HUES64 (cell line): ENCODE results near the gene DNAH1.
A peak's percentile ranks its signal among the peaks of the same experiment; 100 is the strongest.

Experiments
- H3K27ac ChIP-seq: 2 replicates; pipeline ENCODE4 v1.7.0; 2013; ENCODE audit warnings: low read depth, low read length, inconsistent platforms
- H3K27me3 ChIP-seq: 2 replicates; pipeline ENCODE4 v1.6.1; 2013; ENCODE audit warnings: mild to moderate bottlenecking, low read length; ENCODE audit not compliant: insufficient read depth
- H3K36me3 ChIP-seq: 2 replicates; pipeline ENCODE4 v1.6.1; 2013; ENCODE audit warnings: mild to moderate bottlenecking, low read length; ENCODE audit not compliant: insufficient read depth
- H3K4me1 ChIP-seq: 2 replicates; pipeline ENCODE4 v1.6.1; 2013; ENCODE audit warnings: mild to moderate bottlenecking, low read length, moderate library complexity; ENCODE audit not compliant: insufficient read depth
- H3K4me3 ChIP-seq: 2 replicates; pipeline ENCODE4 v1.5.1; 2013; ENCODE audit warnings: mild to moderate bottlenecking, low read length, moderate library complexity
- H3K9ac ChIP-seq: 2 replicates; pipeline ENCODE4 v1.6.1; 2013; ENCODE audit warnings: mild to moderate bottlenecking, low read depth, low read length
- H3K9me3 ChIP-seq: 2 replicates; pipeline ENCODE4 v1.6.1; 2013; ENCODE audit warnings: low read depth, low read length; ENCODE audit not compliant: insufficient read depth
- WGBS: fragments of 150-250, 120-280 bp; methylation state at CpG from one replicate; pipeline ENCODE4 v1.1.7; 2013; ENCODE audit warnings: missing lambda C conversion rate; 5-methylcytosine and 5-hydroxymethylcytosine counted together

DNAH1 gene

GRCh38 chr3:52343946-52344600, 28.0 kb downstream of the DNAH1 start:
- 94% methylated on average over 11 of the region's 11 CpGs for WGBS
- no peaks in the 10 kb centered on the region for H3K4me1 ChIP-seq
- H3K27ac ChIP-seq: no peak overlapping the region
- no peak overlapping the region for H3K4me3 ChIP-seq
- 0 out of 2 replicates have a peak overlapping the region, but pooled peaks have one; percentile 31 for H3K9ac ChIP-seq
- no peaks in the 10 kb centered on the region for H3K36me3 ChIP-seq
- H3K27me3 ChIP-seq: no peaks in the 10 kb centered on the region
- no peaks in the 10 kb centered on the region for H3K9me3 ChIP-seq

DNA sequence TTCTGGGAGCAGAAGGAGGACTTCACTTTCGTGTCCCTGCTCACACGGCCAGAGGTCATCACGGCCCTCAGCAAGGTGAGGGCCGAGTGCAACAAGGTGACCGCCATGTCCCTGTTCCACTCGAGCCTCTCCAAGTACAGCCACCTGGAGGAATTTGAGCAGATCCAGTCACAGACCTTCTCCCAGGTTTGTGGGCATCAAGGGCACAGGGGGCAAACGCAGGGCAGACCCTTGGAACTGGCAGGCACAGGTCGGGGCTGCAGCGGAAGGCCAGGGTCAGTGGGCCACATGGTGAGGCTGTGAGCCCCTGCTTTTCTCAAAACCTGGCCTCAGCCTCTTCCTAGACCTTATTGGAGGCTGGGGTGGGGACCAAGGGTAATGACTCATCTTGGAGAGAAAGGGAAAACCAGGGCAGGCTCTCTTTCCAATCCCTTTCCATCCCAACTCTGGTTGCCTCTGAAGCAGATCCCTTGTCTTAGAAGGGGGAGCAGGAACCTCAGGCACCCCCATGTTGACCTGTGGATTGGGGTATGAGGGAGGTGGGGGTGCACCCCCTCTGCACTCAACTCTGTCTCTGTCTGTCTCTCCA, 29.5 kb downstream of the DNAH1 start:
- WGBS: 91% methylated on average over 9 of the region's 9 CpGs
- no peaks in the 10 kb centered on the region for H3K9me3 ChIP-seq
- no peak overlapping the region for H3K9ac ChIP-seq
- H3K27me3 ChIP-seq: no peaks in the 10 kb centered on the region
- H3K4me3 ChIP-seq: no peak overlapping the region
- H3K36me3 ChIP-seq: no peaks in the 10 kb centered on the region
- H3K27ac ChIP-seq: no peak overlapping the region
- H3K4me1 ChIP-seq: no peaks in the 10 kb centered on the region

DNA sequence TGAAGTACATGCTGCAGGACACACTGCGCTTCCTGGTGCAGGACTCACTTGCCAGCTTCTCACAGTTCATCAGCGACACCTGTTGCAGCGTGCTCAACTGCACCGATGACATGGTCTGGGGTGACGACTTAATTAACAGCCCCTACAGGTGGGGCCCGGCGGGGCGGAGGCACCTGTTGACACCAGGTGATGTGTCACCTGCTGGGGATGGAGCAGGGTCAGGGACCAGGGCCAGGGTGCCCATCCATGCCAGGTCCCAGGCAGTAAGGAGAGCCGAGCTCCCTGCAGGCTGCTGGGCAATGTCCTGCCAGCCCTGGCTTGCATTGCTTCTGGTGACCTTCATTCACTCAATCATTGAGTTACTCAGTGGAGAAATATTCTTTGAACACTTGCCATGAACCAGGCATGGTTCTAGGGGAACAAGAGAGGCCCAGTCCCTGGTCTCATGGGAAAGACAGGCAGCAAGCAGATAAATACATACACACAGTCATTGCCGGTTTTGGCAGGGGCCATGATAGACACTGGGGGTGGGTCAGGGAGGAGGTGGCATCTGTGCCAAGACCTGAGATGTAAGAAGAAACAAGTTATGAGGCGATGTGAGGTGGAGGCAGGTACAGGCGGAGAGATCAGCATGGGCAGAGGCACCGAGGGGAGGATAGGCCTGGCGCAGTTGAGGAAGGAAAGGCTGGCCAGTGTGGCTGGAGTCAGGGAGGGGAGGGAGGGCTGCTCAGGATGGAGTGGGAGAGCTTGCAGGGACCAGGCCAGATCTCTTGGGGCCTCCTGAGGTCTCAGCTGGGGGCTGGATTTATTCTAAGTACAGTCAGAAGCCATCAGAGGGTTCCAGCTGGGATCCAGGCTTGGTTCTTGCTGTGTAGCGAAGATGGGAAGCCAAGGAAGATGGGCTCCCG, 30.8 kb downstream of the DNAH1 start:
- H3K9ac ChIP-seq: no peak overlapping the region
- no peak overlapping the region for H3K4me3 ChIP-seq
- no peaks in the 10 kb centered on the region for H3K36me3 ChIP-seq
- no peaks in the 10 kb centered on the region for H3K27me3 ChIP-seq
- no peaks in the 10 kb centered on the region for H3K9me3 ChIP-seq
- no peak overlapping the region for H3K27ac ChIP-seq
- no peaks in the 10 kb centered on the region for H3K4me1 ChIP-seq
- 93% methylated on average over 16 of the region's 16 CpGs for WGBS

GRCh38 chr3:52347716-52348635, 31.9 kb downstream of the DNAH1 start:
- WGBS: 91% methylated on average over 13 of the region's 13 CpGs
- H3K4me3 ChIP-seq: no peak overlapping the region
- no peaks in the 10 kb centered on the region for H3K4me1 ChIP-seq
- H3K9ac ChIP-seq: no peak overlapping the region
- H3K9me3 ChIP-seq: no peaks in the 10 kb centered on the region
- no peaks in the 10 kb centered on the region for H3K27me3 ChIP-seq
- H3K27ac ChIP-seq: no peak overlapping the region
- H3K36me3 ChIP-seq: no peaks in the 10 kb centered on the region

GRCh38 chr3:52349131-52349530, 33.0 kb downstream of the DNAH1 start:
- no peaks in the 10 kb centered on the region for H3K36me3 ChIP-seq
- H3K4me1 ChIP-seq: no peaks in the 10 kb centered on the region
- H3K27ac ChIP-seq: no peak overlapping the region
- no peak overlapping the region for H3K4me3 ChIP-seq
- no peak overlapping the region for H3K9ac ChIP-seq
- H3K27me3 ChIP-seq: no peaks in the 10 kb centered on the region
- no peaks in the 10 kb centered on the region for H3K9me3 ChIP-seq
- 94% methylated on average over 11 of the region's 11 CpGs for WGBS

DNA sequence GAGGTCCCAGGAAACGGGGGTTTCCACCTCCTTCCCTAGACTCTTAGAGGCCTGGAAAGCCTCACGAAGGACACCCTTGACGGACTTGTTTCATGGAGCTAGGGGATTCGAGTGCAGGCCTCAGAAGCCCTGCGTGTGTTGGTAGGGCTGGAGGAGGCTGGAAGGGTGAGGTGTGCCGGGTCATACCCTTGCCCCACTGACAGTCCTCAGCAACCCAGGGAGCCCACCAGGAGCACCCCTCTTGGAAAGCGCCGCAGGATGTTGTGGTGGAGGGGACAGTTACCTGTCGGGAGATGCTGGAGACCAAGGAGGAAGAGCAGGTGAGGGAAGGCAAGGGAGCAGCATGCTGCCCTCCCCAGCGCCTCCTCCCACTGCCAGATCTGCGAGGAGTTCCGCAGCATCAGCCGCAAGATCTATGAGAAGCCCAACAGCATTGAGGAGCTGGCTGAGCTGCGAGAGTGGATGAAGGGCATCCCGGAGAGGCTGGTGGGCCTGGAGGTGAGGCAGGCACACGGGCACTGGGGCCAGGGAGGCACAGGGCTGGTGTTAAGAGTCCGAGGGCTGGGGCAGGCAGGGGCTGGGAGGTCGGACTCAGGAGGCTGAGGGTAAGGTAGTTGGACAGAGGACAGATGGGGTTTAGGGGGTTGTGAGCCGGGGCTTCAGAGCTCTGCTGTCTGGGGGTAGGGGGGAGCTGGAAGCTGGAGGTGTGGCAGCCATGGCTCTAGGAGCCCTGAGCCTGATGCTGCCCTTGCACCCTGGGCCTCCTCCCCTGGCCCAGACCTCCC, 33.7 kb downstream of the DNAH1 start:
- H3K4me3 ChIP-seq: no peak overlapping the region
- WGBS: 89% methylated on average over 19 of the region's 19 CpGs
- H3K4me1 ChIP-seq: no peaks in the 10 kb centered on the region
- H3K27me3 ChIP-seq: no peaks in the 10 kb centered on the region
- no peaks in the 10 kb centered on the region for H3K9me3 ChIP-seq
- H3K27ac ChIP-seq: no peak overlapping the region
- no peaks in the 10 kb centered on the region for H3K36me3 ChIP-seq
- H3K9ac ChIP-seq: no peak overlapping the region

DNA sequence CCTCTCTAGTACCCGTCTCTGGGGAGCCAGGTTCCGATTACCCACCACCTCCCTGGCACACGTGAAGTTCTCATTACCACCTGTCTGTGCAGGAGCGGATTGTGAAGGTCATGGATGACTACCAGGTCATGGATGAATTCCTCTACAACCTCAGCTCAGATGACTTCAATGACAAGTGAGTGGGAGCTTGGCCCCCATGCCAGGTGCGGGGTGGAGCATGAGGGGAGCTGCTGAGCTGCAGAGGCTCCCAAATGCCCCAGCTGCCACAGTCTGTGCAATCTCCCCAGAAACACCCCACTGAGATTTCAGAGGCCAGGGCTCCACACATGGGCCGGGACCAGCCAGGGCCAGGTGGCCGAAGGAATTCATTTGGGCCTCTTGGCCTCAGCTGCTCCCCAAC, 34.3 kb downstream of the DNAH1 start:
- WGBS: 88% methylated on average over 7 of the region's 7 CpGs
- Histone ChIP-seq H3K36me3 (no peaks in the 10 kb centered on the region), H3K9ac (no peak overlapping the region), H3K9me3 (no peaks in the 10 kb centered on the region), H3K27ac (no peak overlapping the region), H3K4me3 (no peak overlapping the region), H3K27me3 (no peaks in the 10 kb centered on the region), H3K4me1 (no peaks in the 10 kb centered on the region)

DNA sequence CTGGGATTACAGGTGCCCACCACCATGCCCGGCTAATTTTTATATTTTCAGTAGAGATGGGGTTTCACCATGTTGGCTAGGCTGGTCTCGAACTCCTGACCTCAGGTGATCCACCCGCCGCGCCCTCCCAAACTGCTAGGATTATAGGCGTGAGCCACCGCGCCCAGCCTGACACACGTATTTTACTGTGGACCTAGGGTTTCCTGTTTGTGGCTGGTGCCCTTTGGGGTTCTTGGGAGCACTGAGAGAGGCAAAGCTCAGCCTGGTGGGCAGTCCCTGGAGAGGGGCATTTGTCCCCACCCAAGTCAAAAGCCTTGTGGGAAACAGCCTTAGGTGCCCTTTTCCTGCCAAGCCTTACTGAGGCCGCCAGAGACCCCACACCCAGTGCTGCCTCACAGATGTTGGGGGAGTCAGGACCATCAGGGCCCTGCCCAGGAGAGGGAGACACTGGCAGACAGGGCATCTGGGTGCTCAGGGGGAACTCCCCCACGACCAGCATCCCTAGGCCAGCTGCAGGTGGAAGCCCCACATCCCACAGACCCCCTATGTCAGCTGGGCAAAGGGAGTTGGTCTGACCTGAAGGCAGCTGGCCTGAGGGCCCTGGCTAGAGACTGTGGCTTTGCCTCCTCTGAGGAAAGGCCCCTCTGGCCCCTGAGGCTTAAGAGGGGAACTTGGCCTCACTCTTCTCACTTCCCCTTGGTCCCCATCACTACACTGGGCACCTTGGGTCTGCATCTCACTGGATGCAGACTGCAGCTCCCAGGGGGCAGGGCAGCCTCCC, 35.1 kb downstream of the DNAH1 start:
- Histone ChIP-seq H3K27me3 (no peaks in the 10 kb centered on the region), H3K36me3 (no peaks in the 10 kb centered on the region), H3K4me1 (no peaks in the 10 kb centered on the region), H3K27ac (no peak overlapping the region), H3K9ac (no peak overlapping the region), H3K4me3 (no peak overlapping the region), H3K9me3 (no peaks in the 10 kb centered on the region)
- WGBS: 87% methylated on average over 11 of the region's 11 CpGs

DNA sequence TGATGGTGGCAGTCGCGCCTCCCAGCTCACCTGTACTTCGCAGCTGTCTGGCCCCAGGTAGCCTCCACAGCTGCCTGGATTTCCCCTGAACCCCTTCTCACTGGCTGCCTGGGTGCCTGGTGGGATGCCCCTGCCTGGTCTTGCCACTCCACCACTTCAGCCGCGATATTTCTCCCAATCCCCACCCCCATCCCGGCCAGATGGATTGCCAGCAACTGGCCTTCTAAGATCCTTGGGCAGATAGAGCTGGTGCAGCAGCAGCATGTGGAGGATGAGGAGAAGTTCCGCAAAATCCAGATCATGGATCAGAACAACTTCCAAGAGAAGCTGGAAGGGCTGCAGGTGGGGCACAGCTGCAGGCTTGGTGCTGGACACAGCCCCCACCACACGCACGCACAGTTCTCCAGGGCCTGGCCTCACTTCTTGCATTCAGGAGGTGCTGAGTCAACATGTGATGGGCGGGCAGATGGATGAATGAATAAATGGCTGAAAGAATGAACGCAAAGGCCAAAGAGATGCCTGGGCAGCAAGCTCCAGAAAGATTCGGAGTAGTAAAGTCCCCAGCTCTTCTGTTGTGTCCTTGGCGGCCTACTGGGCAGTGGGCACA, 35.7 kb downstream of the DNAH1 start:
- Histone ChIP-seq H3K4me1 (no peaks in the 10 kb centered on the region), H3K4me3 (no peak overlapping the region), H3K9ac (no peak overlapping the region), H3K9me3 (no peaks in the 10 kb centered on the region), H3K27ac (no peak overlapping the region), H3K27me3 (no peaks in the 10 kb centered on the region), H3K36me3 (no peaks in the 10 kb centered on the region)
- 93% methylated on average over 13 of the region's 13 CpGs for WGBS
